SU-DHL-6 (cell line): ENCODE measurements around the gene JPH3.

Experiments
- H2AFZ ChIP-seq: fragments of 200-600 bp; sonication (generic); 2 replicates; pipeline ENCODE4 v1.6.1; 2014; ENCODE audit warnings: low read depth, mild to moderate bottlenecking, moderate library complexity, mixed read lengths, antibody characterized with exemption, low read length; ENCODE audit not compliant: severe bottlenecking
- H3F3A ChIP-seq: fragments of 200-600 bp; shearing (Covaris generic); 2 replicates; pipeline ENCODE4 v1.6.0; 2016; ENCODE audit warnings: antibody characterized with exemption, mild to moderate bottlenecking; ENCODE audit not compliant: insufficient read depth
- H3K27ac ChIP-seq: fragments of 200-600 bp; sonication (generic); 2 replicates; pipeline ENCODE4 v1.5.1; 2016; ENCODE audit warnings: low read depth, mild to moderate bottlenecking, low read length, moderate library complexity, mixed read lengths
- H3K27me3 ChIP-seq: fragments of 200-600 bp; sonication (generic), shearing (Covaris generic); 2 replicates; pipeline ENCODE4 v1.6.0; 2014; ENCODE audit warnings: mild to moderate bottlenecking, low read length
- H3K36me3 ChIP-seq: fragments of 200-600 bp; sonication (generic); 2 replicates; pipeline ENCODE4 v1.6.1; 2014; ENCODE audit warnings: mild to moderate bottlenecking, low read length, mixed read lengths
- H3K4me2 ChIP-seq: fragments of 300-600, 200-600 bp; shearing (Covaris generic), sonication (generic); 2 replicates; pipeline ENCODE4 v1.6.0; 2014; ENCODE audit warnings: low read length, low read depth, mild to moderate bottlenecking; ENCODE audit not compliant: poor library complexity, severe bottlenecking
- H3K4me3 ChIP-seq: fragments of 200-600 bp; sonication (generic); 2 replicates; pipeline ENCODE4 v1.5.1; 2014; ENCODE audit warnings: antibody characterized with exemption, low read length, mild to moderate bottlenecking, mixed read lengths; ENCODE audit not compliant: insufficient read depth, poor library complexity, severe bottlenecking
- H3K79me2 ChIP-seq: fragments of 200-600 bp; sonication (generic); 2 replicates; pipeline ENCODE4 v1.6.1; 2014; ENCODE audit warnings: mild to moderate bottlenecking, low read length, moderate library complexity; ENCODE audit not compliant: insufficient read depth
- H3K9ac ChIP-seq: fragments of 200-600 bp; sonication (generic); 2 replicates; pipeline ENCODE4 v1.7.0; 2014; ENCODE audit warnings: mild to moderate bottlenecking, low read length
- H3K9me2 ChIP-seq: fragments of 200-600 bp; sonication (generic); replicated peaks from 2 replicates; pipeline ENCODE4 v1.6.1; 2014; ENCODE audit warnings: low read length; ENCODE audit not compliant: insufficient read depth
- H3K9me3 ChIP-seq: fragments of 200-600 bp; sonication (generic); 2 replicates; pipeline ENCODE4 v1.6.1; 2014; ENCODE audit warnings: low read length, mixed read lengths; ENCODE audit not compliant: insufficient read depth
- H4K20me1 ChIP-seq: fragments of 200-600 bp; sonication (generic); 2 replicates; pipeline ENCODE4 v1.6.1; 2014; ENCODE audit warnings: low read depth, mild to moderate bottlenecking, antibody characterized with exemption, low read length, moderate library complexity, mixed read lengths
- EZH2phosphoT487 ChIP-seq: fragments of 200-600 bp; sonication (generic), shearing (Covaris generic); conservative IDR thresholded peaks from 2 replicates; pipeline ENCODE4 v1.6.1; 2018; ENCODE audit warnings: mild to moderate bottlenecking, antibody characterized with exemption, low read length, moderate library complexity, mixed read lengths
- TF ChIP-seq, protein P1 (sequence below): fragments of 200-600 bp; sonication (generic); IDR thresholded peaks from one replicate; pipeline ENCODE4 v1.5.1; 2017; ENCODE audit warnings: antibody characterized with exemption, mild to moderate bottlenecking, low read length, moderate library complexity; ENCODE audit not compliant: insufficient read depth, poor library complexity, severe bottlenecking

The JPH3 gene

DNA sequence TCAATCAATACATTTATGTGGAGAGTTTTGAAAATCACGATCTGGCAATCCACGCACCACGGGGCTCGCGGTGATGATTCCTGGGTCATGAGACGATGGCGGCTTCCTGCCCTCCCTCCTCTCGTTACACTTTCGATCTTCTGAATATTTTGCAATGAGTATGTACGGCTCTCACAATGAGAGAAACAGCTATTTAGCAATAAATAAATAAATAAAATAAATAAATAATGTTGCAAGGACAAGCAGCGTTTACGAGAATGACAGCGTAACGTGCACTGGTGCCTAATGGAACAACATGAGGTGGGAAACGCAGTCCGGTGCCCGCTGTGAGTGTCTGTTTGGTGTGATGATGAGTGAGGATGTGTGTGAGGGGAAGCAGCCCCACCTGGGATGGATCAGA is 46.7 kb upstream of the JPH3 start:
- no peak overlapping the region for H3K4me2 ChIP-seq
- H3K27me3 ChIP-seq: no peaks in the 10 kb centered on the region
- H3K79me2 ChIP-seq: no peaks in the 10 kb centered on the region
- no peaks in the 10 kb centered on the region for H3F3A ChIP-seq
- no peak for TF ChIP-seq EZH2phosphoT487
- TF ChIP-seq, protein P1, sequence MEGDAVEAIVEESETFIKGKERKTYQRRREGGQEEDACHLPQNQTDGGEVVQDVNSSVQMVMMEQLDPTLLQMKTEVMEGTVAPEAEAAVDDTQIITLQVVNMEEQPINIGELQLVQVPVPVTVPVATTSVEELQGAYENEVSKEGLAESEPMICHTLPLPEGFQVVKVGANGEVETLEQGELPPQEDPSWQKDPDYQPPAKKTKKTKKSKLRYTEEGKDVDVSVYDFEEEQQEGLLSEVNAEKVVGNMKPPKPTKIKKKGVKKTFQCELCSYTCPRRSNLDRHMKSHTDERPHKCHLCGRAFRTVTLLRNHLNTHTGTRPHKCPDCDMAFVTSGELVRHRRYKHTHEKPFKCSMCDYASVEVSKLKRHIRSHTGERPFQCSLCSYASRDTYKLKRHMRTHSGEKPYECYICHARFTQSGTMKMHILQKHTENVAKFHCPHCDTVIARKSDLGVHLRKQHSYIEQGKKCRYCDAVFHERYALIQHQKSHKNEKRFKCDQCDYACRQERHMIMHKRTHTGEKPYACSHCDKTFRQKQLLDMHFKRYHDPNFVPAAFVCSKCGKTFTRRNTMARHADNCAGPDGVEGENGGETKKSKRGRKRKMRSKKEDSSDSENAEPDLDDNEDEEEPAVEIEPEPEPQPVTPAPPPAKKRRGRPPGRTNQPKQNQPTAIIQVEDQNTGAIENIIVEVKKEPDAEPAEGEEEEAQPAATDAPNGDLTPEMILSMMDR: no peak
- H3K9me2 ChIP-seq: no peaks in the 10 kb centered on the region
- H3K9ac ChIP-seq: no peak overlapping the region
- H3K4me3 ChIP-seq: no peak overlapping the region
- H3K36me3 ChIP-seq: no peaks in the 10 kb centered on the region
- H3K9me3 ChIP-seq: no peaks in the 10 kb centered on the region
- no peak overlapping the region for H2AFZ ChIP-seq
- no peaks in the 10 kb centered on the region for H4K20me1 ChIP-seq
- no peak overlapping the region for H3K27ac ChIP-seq

DNA sequence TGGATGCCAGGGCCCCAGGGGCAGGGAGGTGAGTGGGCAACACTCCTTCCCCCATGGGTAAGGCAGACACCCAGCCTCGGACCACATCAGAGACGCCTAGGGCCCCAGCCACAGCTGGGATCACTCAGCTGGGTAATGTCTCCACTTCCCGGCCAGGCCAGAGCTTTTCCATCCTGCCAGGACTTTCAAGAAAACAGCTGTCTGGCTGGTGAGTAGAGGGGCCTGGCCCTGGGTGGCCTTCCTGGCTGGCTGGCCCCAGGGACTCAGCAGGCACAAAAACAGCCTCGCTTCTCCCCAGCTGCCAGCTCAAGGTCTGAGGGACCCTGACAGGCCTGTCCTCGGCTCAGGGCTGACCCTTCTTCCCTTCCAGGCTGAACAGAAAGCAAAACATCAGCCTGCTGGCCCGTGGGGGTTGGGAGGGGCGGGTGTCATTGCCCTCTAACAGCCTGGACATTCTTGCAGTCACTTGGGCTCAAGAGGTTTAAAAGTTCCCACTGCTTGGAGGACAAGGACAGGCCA is 45.3 kb upstream of the JPH3 start:
- no peaks in the 10 kb centered on the region for H3K27me3 ChIP-seq
- H4K20me1 ChIP-seq: no peaks in the 10 kb centered on the region
- H3K9me3 ChIP-seq: no peaks in the 10 kb centered on the region
- no peak overlapping the region for H3K27ac ChIP-seq
- H3K36me3 ChIP-seq: no peaks in the 10 kb centered on the region
- no peaks in the 10 kb centered on the region for H3K79me2 ChIP-seq
- H3K9me2 ChIP-seq: no peaks in the 10 kb centered on the region
- no peak overlapping the region for H3K4me3 ChIP-seq
- no peak overlapping the region for H3K9ac ChIP-seq
- TF ChIP-seq EZH2phosphoT487: no peak
- TF ChIP-seq, protein P1: no peak
- H3F3A ChIP-seq: no peaks in the 10 kb centered on the region
- H2AFZ ChIP-seq: no peak overlapping the region
- no peak overlapping the region for H3K4me2 ChIP-seq

DNA sequence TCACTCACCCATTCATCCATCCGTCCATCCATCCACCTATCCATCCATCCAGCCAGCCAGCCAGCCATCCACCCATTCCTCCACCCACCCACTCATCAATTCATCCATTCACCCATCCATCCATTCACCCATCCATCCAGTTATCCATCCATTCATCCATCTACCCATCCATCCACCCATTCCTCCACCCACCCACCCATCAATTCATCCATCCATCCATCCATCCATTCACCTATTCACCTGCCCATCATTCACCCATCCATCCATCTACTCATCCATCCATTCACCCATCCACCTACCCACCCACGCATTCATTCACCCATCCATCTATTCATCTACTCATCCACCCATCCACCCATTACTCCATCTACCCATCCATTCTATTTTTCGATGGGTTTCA is 43.6 kb upstream of the JPH3 start:
- H3K79me2 ChIP-seq: no peaks in the 10 kb centered on the region
- no peak overlapping the region for H2AFZ ChIP-seq
- TF ChIP-seq EZH2phosphoT487: no peak
- TF ChIP-seq, protein P1: no peak
- H3K9me2 ChIP-seq: no peaks in the 10 kb centered on the region
- H4K20me1 ChIP-seq: no peaks in the 10 kb centered on the region
- no peak overlapping the region for H3K27ac ChIP-seq
- H3F3A ChIP-seq: no peaks in the 10 kb centered on the region
- H3K4me2 ChIP-seq: no peak overlapping the region
- no peak overlapping the region for H3K4me3 ChIP-seq
- H3K36me3 ChIP-seq: no peaks in the 10 kb centered on the region
- H3K9ac ChIP-seq: no peak overlapping the region
- H3K9me3 ChIP-seq: no peaks in the 10 kb centered on the region
- H3K27me3 ChIP-seq: no peaks in the 10 kb centered on the region

DNA sequence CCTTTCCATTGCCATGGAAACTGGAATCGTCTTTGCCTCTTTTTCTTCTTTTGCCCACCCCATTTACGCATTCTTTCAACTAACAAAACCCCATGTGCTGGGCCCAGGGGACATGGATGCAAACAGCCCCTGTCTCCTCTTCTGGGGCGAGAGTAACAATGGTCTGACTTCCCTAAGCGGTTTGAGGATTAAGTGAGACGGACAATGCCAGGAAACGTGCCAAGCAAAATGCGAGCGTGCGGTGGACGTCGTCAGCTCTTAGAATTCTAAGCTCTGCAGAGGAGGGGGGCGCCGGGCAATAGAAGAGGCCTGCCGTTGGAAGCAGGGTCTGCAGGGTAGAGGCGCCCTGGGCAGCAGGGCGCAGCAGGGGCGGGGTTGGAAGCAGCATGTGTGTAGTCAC is 42.4 kb upstream of the JPH3 start:
- Histone ChIP-seq H3K27me3 (no peaks in the 10 kb centered on the region), H3K4me3 (no peak overlapping the region), H3K36me3 (no peaks in the 10 kb centered on the region), H3K9me2 (no peaks in the 10 kb centered on the region), H3K4me2 (no peak overlapping the region), H3K27ac (no peak overlapping the region), H3K9ac (no peak overlapping the region), H2AFZ (no peak overlapping the region), H3K79me2 (no peaks in the 10 kb centered on the region), H4K20me1 (no peaks in the 10 kb centered on the region), H3F3A (no peaks in the 10 kb centered on the region), H3K9me3 (no peaks in the 10 kb centered on the region)
- TF ChIP-seq, protein P1: no peak
- no peak for TF ChIP-seq EZH2phosphoT487
